Liver (tissue), 9 donors: ENCODE data around the gene MAML3. TPM values are rescaled to one million over a fixed set of nuclear protein-coding genes. Genes with fewer than 3 reads are reported as not detected.
A peak's percentile ranks its signal among the peaks of the same experiment; 100 is the strongest.

Experiments
- DNase-seq: peaks from one replicate; pipeline ENCODE4 v3.0.0-alpha.2; 2017; ENCODE audit warnings: low spot score
- H3K27ac ChIP-seq, 2 donors: one replicate each; pipeline ENCODE4 v1.7.0; 2013; ENCODE audit warnings: inconsistent platforms in 2 of 2, low read length in 2 of 2, control low read depth in 1 of 2, low read depth in 1 of 2, mild to moderate bottlenecking in 1 of 2
- H3K27me3 ChIP-seq, 4 donors: one replicate each; pipeline versions ENCODE4 v1.6.1 to v1.7.0; 2013; ENCODE audit warnings: low read length in 3 of 4, inconsistent platforms in 1 of 4, mild to moderate bottlenecking in 1 of 4, moderate library complexity in 1 of 4; ENCODE audit not compliant: control insufficient read depth in 4 of 4, insufficient read depth in 4 of 4
- H3K36me3 ChIP-seq, 4 donors: one replicate each; pipeline versions ENCODE4 v1.6.1 to v1.7.0; 2013; ENCODE audit warnings: low read length in 3 of 4, mild to moderate bottlenecking in 3 of 4, low read depth in 1 of 4, moderate library complexity in 1 of 4; ENCODE audit not compliant: control insufficient read depth in 4 of 4, insufficient read depth in 3 of 4
- H3K4me1 ChIP-seq, 4 donors: one replicate each; pipeline versions ENCODE4 v1.6.1 to v1.7.0; 2013; ENCODE audit warnings: low read length in 3 of 4, mild to moderate bottlenecking in 3 of 4, moderate library complexity in 1 of 4; ENCODE audit not compliant: control insufficient read depth in 4 of 4, insufficient read depth in 4 of 4
- H3K4me3 ChIP-seq, 3 donors: one replicate each; pipeline versions ENCODE4 v1.6.1 to v1.7.0; 2013; ENCODE audit warnings: low read length in 3 of 3, control low read depth in 1 of 3, low read depth in 1 of 3, mild to moderate bottlenecking in 1 of 3
- H3K9ac ChIP-seq, 2 donors: one replicate each; pipeline ENCODE4 v1.7.0; 2013; ENCODE audit warnings: low read length in 2 of 2, mild to moderate bottlenecking in 2 of 2, moderate library complexity in 2 of 2, control low read depth in 1 of 2, low read depth in 1 of 2
- H3K9me3 ChIP-seq, 4 donors: one replicate each; pipeline versions ENCODE4 v1.6.1 to v1.7.0; 2013; ENCODE audit warnings: low read length in 3 of 4; ENCODE audit not compliant: control insufficient read depth in 4 of 4
- CTCF ChIP-seq: fragments of 150-350 bp; IDR thresholded peaks from 2 replicates; pipeline ENCODE4 v1.5.1; 2017; ENCODE audit warnings: improper control_type of control experiment, low read depth, low read length; ENCODE audit not compliant: missing input control
- EGR1 ChIP-seq, 2 donors: IDR thresholded peaks; 2 replicates each; pipeline ENCODE4 v1.6.1; 2016 to 2018; ENCODE audit warnings: antibody characterized with exemption in 2 of 2, low read depth in 2 of 2
- FOXA1 ChIP-seq: IDR thresholded peaks from 2 replicates; pipeline ENCODE4 v1.6.1; 2016; ENCODE audit warnings: antibody characterized with exemption
- FOXA2 ChIP-seq: IDR thresholded peaks from 2 replicates; pipeline ENCODE4 v1.6.1; 2016; ENCODE audit warnings: antibody characterized with exemption
- GABPA ChIP-seq, 2 donors: IDR thresholded peaks in 1 of 2; conservative IDR thresholded peaks in 1 of 2; 2 replicates each; pipeline ENCODE4 v1.6.1; 2016; ENCODE audit warnings: antibody characterized with exemption in 2 of 2, mild to moderate bottlenecking in 1 of 2, moderate library complexity in 1 of 2
- HNF4A ChIP-seq, 2 donors: conservative IDR thresholded peaks; 2 replicates each; pipeline ENCODE4 v1.6.1; 2016; ENCODE audit warnings: antibody characterized with exemption in 2 of 2, mild to moderate bottlenecking in 2 of 2
- HNF4G ChIP-seq: IDR thresholded peaks from 2 replicates; pipeline ENCODE4 v1.6.1; 2016; ENCODE audit warnings: antibody characterized with exemption
- JUND ChIP-seq, 2 donors: IDR thresholded peaks; 2 replicates each; pipeline ENCODE4 v1.6.1; 2016; ENCODE audit warnings: antibody characterized with exemption in 2 of 2
- MAX ChIP-seq: IDR thresholded peaks from 2 replicates; pipeline ENCODE4 v1.6.1; 2016; ENCODE audit warnings: antibody characterized with exemption
- NR2F2 ChIP-seq: IDR thresholded peaks from 2 replicates; pipeline ENCODE4 v1.6.1; 2016; ENCODE audit warnings: antibody characterized with exemption
- RAD21 ChIP-seq, 2 donors: IDR thresholded peaks; 2 replicates each; pipeline ENCODE4 v1.6.1; 2016; ENCODE audit warnings: antibody characterized with exemption in 2 of 2, mild to moderate bottlenecking in 2 of 2
- REST ChIP-seq: IDR thresholded peaks from 2 replicates; pipeline ENCODE4 v1.6.1; 2016; ENCODE audit warnings: antibody characterized with exemption, mild to moderate bottlenecking
- SP1 ChIP-seq: IDR thresholded peaks from 2 replicates; pipeline ENCODE4 v1.6.1; 2018; ENCODE audit warnings: antibody characterized with exemption, mild to moderate bottlenecking
- TAF1 ChIP-seq: conservative IDR thresholded peaks from 2 replicates; pipeline ENCODE4 v1.6.1; 2016; ENCODE audit warnings: antibody characterized with exemption, mild to moderate bottlenecking
- YY1 ChIP-seq: IDR thresholded peaks from 2 replicates; pipeline ENCODE4 v1.6.1; 2016; ENCODE audit warnings: antibody characterized with exemption, mild to moderate bottlenecking
- ZBTB33 ChIP-seq: IDR thresholded peaks from 2 replicates; pipeline ENCODE4 v1.6.1; 2016; ENCODE audit warnings: antibody characterized with exemption
- WGBS: extraction: QIAGEN DNeasy Blood & Tissue Kit; methylation state at CpG from one replicate; pipeline ENCODE4 v1.1.7; 2013; 5-methylcytosine and 5-hydroxymethylcytosine counted together
- polyA plus RNA-seq, 2 donors: library from polyadenylated mRNA; stranded (reverse) in 1 of 2; unstranded in 1 of 2; fragments of 200-250 nt in 1 of 2; fragments of >200 nt in 1 of 2; fragmentation: Nextera tagmentation in 1 of 2; extraction: Ambion mirVana in 1 of 2; gene quantifications; one replicate each; pipeline versions ENCODE4 v1.2.1 to v1.2.3, GENCODE V29; 2013 to 2015
- total RNA-seq, 2 donors: library from RNA; depleted of rRNA; stranded (reverse); fragments of >200 nt; gene quantifications; one replicate each; pipeline ENCODE4 v1.2.3, GENCODE V29; 2014
- donor health status: healthy.
- donor health status: healthy.
- donor health status: healthy.
- donor health status: healthy.
- donor health status: healthy.

Gene MAML3
- total and polyA plus RNA-seq, 4 donors: 1.3 to 4.3 (median 2.7) TPM

GRCh38 chr4:140000232-140000631 is 153.8 kb downstream of the MAML3 start:
- H3K36me3 ChIP-seq: no peaks in the 10 kb centered on the region
- H3K27ac ChIP-seq: no peak overlapping the region
- H3K9ac ChIP-seq: no peak overlapping the region
- 41% methylated on average over 1 of the region's 1 CpG for WGBS
- H3K27me3 ChIP-seq: no peaks in the 10 kb centered on the region
- no peak for TF ChIP-seq HNF4G
- no peak for TF ChIP-seq NR2F2
- no peak for TF ChIP-seq TAF1
- no peak for TF ChIP-seq CTCF
- TF ChIP-seq REST: no peak
- no peak for TF ChIP-seq FOXA2
- no peak for TF ChIP-seq EGR1 (IDR thresholded peaks at IDR 0.05; ENCODE audit: low read depth in 2 of 2)
- TF ChIP-seq HNF4A (conservative IDR thresholded peaks at IDR 0.05): no peak
- TF ChIP-seq ZBTB33: no peak
- no peak for TF ChIP-seq MAX
- no peak for TF ChIP-seq JUND (IDR thresholded peaks at IDR 0.05)
- TF ChIP-seq RAD21 (IDR thresholded peaks at IDR 0.05): no peak
- TF ChIP-seq SP1: no peak
- no peaks in the 10 kb centered on the region for H3K9me3 ChIP-seq
- no peak overlapping the region for H3K4me3 ChIP-seq
- peaks cover 0 to 4% (median 3%) of the 10 kb centered on the region in 4 donors for H3K4me1 ChIP-seq
- no peak for DNase-seq

GRCh38 chr4:139988863-139989765 is 164.9 kb downstream of the MAML3 start:
- H3K9me3 ChIP-seq: no peaks in the 10 kb centered on the region
- TF ChIP-seq JUND (IDR thresholded peaks at IDR 0.05) (peak; percentile 28 to 31), YY1 (no peak), GABPA (IDR thresholded peaks at IDR 0.05 in 1 of 2, conservative IDR thresholded peaks at IDR 0.05 in 1 of 2) (no peak), FOXA1 (no peak)
- H3K9ac ChIP-seq: no peak overlapping the region
- H3K27ac ChIP-seq: no peak overlapping the region
- H3K27me3 ChIP-seq: no peaks in the 10 kb centered on the region
- 90% methylated on average over 17 of the region's 17 CpGs for WGBS
- H3K4me3 ChIP-seq: no peak overlapping the region
- DNase-seq: no peak
- no peaks in the 10 kb centered on the region for H3K4me1 ChIP-seq
- H3K36me3 ChIP-seq: no peaks in the 10 kb centered on the region
